22Rv1 (cell line): ENCODE data around the gene SFXN3.

Source experiments
- ZFX ChIP-seq: fragments of 450-650 bp; IDR thresholded peaks from 2 replicates; pipeline ENCODE4 v1.6.1; 2017; ENCODE audit warnings: antibody characterized with exemption, borderline replicate concordance
- TF ChIP-seq, protein P1 (sequence below): fragments of 450-650 bp; IDR thresholded peaks from 2 replicates; pipeline ENCODE4 v1.5.1; 2017; ENCODE audit warnings: mild to moderate bottlenecking

DNA sequence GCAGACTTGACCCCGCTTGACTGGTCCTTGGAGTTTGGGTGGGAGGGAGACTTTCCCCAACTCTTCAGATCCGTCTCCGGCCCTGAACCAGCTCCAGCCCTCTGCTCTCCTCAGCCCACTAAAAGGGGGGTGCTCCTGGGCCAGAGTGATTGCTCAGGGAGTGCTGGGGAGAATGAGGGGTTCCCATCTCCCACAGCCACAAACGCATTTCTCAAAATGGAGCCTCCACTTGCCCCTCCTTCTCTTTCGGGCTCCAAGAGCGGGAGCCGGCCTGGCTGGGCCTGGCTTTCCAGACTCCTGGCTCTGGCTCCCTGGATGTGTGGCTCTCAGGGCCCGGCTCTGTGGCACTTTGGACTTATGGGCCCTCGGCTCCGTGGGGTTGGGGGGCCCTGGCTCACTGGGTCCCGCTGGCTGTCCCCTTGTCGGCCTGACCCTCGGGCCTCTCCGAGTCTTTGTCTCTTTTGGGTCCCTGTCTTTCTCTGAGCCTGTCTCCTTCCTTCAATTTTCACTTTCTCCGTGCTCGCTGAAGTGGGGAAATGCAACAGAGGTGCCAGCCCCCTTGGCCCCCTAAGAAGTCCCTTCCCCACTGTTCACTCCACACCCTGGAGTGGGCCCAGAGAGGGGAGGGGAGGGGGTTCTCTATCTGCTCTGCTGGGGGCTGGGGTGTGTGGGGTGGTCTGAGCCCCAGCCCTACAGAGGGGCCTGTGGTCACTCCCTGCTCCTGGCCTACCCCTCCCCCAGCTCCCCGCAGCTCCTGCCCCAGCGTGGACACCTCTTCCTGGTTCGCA, 30.7 kb upstream of the SFXN3 start:
- TF ChIP-seq, protein P1, sequence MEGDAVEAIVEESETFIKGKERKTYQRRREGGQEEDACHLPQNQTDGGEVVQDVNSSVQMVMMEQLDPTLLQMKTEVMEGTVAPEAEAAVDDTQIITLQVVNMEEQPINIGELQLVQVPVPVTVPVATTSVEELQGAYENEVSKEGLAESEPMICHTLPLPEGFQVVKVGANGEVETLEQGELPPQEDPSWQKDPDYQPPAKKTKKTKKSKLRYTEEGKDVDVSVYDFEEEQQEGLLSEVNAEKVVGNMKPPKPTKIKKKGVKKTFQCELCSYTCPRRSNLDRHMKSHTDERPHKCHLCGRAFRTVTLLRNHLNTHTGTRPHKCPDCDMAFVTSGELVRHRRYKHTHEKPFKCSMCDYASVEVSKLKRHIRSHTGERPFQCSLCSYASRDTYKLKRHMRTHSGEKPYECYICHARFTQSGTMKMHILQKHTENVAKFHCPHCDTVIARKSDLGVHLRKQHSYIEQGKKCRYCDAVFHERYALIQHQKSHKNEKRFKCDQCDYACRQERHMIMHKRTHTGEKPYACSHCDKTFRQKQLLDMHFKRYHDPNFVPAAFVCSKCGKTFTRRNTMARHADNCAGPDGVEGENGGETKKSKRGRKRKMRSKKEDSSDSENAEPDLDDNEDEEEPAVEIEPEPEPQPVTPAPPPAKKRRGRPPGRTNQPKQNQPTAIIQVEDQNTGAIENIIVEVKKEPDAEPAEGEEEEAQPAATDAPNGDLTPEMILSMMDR, result no peak
- no peak for TF ChIP-seq ZFX
